HEK293T (cell line): ENCODE data around the gene ETV6.

Source experiments
- CTCF ChIA-PET: fragments of 350-600 bp; formaldehyde crosslinking; extraction: SDS; loops from one replicate; lab custom pipeline; 2021; ENCODE audit warnings: antibody characterized with exemption, inconsistent platforms; lab: Yijun Ruan, JAX
- POLR2A ChIA-PET: fragments of 350-600 bp; formaldehyde crosslinking; extraction: SDS; loops from one replicate; lab custom pipeline; 2020; ENCODE audit warnings: antibody characterized with exemption, inconsistent platforms; lab: Yijun Ruan, JAX
- DNase-seq: peaks from one replicate; pipeline ENCODE4 v3.0.0; 2012; ENCODE audit warnings: mixed read lengths; ENCODE audit errors: extremely low spot score
- ARNT ChIP-seq: fragments of 450-650 bp; IDR thresholded peaks from 2 replicates; pipeline ENCODE4 v1.6.1; 2017; ENCODE audit warnings: mild to moderate bottlenecking
- BHLHE40 ChIP-seq: fragments of 450-650 bp; IDR thresholded peaks from 2 replicates; pipeline ENCODE4 v1.6.1; 2016; ENCODE audit warnings: mild to moderate bottlenecking, moderate library complexity, borderline replicate concordance
- CTBP1 ChIP-seq: fragments of 450-650 bp; IDR thresholded peaks from 2 replicates; pipeline ENCODE4 v1.6.1; 2016; ENCODE audit warnings: borderline replicate concordance
- ELF4 ChIP-seq: fragments of 450-650 bp; IDR thresholded peaks from 2 replicates; pipeline ENCODE4 v1.6.1; 2017; ENCODE audit warnings: antibody characterized with exemption
- FOXA1 ChIP-seq: fragments of 450-650 bp; IDR thresholded peaks from 2 replicates; pipeline ENCODE4 v1.6.1; 2016; ENCODE audit warnings: mild to moderate bottlenecking
- FOXK2 ChIP-seq: fragments of 450-650 bp; IDR thresholded peaks from 2 replicates; pipeline ENCODE4 v1.6.1; 2016; ENCODE audit warnings: mild to moderate bottlenecking
- FOXM1 ChIP-seq: fragments of 450-650 bp; IDR thresholded peaks from 2 replicates; pipeline ENCODE4 v1.6.1; 2017; ENCODE audit warnings: mild to moderate bottlenecking, borderline replicate concordance
- HDGF ChIP-seq: fragments of 450-650 bp; IDR thresholded peaks from 2 replicates; pipeline ENCODE4 v1.6.1; 2017; ENCODE audit warnings: antibody characterized with exemption, borderline replicate concordance
- L3MBTL2 ChIP-seq: fragments of 450-650 bp; conservative IDR thresholded peaks from 2 replicates; pipeline ENCODE4 v1.6.1; 2016; ENCODE audit warnings: mild to moderate bottlenecking
- LEF1 ChIP-seq: fragments of 450-650 bp; IDR thresholded peaks from 2 replicates; pipeline ENCODE4 v1.6.1; 2017; ENCODE audit warnings: mild to moderate bottlenecking, borderline replicate concordance
- NFRKB ChIP-seq: fragments of 450-650 bp; IDR thresholded peaks from 2 replicates; pipeline ENCODE4 v1.6.1; 2016; ENCODE audit warnings: mild to moderate bottlenecking, moderate library complexity
- SP1 ChIP-seq: fragments of 450-650 bp; IDR thresholded peaks from 2 replicates; pipeline ENCODE4 v1.6.1; 2017
- SUZ12 ChIP-seq: fragments of 450-650 bp; IDR thresholded peaks from 2 replicates; pipeline ENCODE4 v1.6.1; 2016; ENCODE audit warnings: mild to moderate bottlenecking
- TARDBP ChIP-seq: fragments of 450-650 bp; IDR thresholded peaks from 2 replicates; pipeline ENCODE4 v1.6.1; 2016
- ZNF384 ChIP-seq: fragments of 450-650 bp; IDR thresholded peaks from 2 replicates; pipeline ENCODE4 v1.6.1; 2016
- TF ChIP-seq, protein P1 (sequence below): fragments of 450-650 bp; IDR thresholded peaks from 2 replicates; pipeline ENCODE4 v1.6.1; 2016

The ETV6 gene

DNA sequence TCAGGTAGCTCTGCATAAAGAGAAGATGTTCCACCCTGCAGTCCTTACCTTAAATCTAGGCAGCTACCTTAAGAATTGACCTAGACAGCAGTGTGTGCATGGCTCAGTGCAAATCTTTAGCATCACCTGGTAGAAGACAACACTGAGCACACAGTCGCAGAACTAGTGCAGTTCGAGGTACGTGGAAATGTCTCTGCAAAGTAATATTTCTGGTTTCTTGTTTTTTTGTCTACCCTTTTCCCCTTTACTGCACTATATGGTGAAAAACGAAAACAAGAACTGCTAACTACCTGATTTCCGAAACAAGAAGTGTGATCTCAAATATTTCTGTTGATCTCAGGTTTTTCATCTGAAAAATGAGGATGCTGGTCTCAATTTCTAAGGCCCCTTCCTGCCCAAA is 82.5 kb downstream of the ETV6 start:
- TF ChIP-seq CTBP1 (no peak), ELF4 (no peak), NFRKB (no peak), ZNF384 (no peak), SUZ12 (no peak), TARDBP (no peak), FOXA1 (no peak), L3MBTL2 (no peak), LEF1 (no peak), HDGF (no peak)
- ChIA-PET CTCF (interaction anchor here (0.6 kb wide), 1 partner anchor 15 kb away, joined by 3 read pairs; no protein-coding TSS in a partner anchor), POLR2A (no interaction called here)
- DNase-seq, result no peak

DNA sequence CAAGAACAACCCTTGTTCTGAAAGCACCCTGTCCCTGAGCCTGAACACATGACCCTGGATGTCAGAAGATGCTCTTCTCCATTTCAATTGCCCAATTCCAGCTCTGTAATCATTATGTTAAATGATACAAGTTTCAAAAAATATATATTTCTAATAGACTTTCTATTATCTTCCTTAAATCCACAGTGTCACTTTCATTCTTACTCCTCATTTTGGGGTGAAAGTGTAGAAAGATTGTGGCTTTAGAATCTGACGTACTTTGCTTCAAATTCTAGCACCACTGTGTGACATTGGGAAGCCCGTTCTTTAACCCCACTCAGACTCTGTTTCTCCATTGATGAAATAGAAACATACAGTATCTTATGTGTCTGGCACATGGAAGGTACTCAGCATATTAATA is 83.2 kb downstream of the ETV6 start:
- ChIA-PET CTCF (interaction anchor here (0.7 kb wide), 1 partner anchor 101 kb away, joined by 5 read pairs; no protein-coding TSS in a partner anchor), POLR2A (no interaction called here)
- no peak for DNase-seq
- TF ChIP-seq, protein P1, sequence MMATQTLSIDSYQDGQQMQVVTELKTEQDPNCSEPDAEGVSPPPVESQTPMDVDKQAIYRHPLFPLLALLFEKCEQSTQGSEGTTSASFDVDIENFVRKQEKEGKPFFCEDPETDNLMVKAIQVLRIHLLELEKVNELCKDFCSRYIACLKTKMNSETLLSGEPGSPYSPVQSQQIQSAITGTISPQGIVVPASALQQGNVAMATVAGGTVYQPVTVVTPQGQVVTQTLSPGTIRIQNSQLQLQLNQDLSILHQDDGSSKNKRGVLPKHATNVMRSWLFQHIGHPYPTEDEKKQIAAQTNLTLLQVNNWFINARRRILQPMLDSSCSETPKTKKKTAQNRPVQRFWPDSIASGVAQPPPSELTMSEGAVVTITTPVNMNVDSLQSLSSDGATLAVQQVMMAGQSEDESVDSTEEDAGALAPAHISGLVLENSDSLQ, result no peak
- TF ChIP-seq SP1 (no peak), FOXA1 (no peak), L3MBTL2 (no peak), SUZ12 (no peak), FOXM1 (no peak), TARDBP (no peak), BHLHE40 (no peak)

DNA sequence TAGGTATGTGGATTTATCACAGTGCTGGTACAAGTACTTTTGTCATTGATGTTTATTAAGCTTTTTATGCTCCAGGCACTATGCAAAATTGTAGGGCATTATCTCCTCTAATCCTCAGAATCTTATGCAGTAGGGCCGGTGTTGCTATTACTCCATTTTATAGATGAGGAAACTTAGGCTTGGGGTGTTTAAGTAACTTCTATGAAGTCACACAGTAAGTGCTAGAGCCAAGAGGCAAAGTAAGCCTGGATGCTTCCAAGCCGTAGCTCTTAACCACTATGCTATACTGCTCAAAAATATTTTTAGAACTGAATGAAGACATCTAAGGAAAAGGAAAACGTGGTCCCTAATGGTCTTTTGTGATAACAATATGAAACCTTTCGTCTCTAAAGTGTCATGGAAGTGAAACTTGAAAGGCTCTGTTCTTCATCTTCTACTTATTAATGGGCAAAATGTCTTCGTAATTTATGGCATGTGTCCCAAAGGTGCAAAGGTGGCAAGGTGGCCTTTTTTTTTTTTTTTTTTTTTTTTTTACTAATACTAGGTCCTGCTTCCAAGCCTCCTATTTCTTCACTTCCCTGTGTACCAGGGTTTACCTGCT is 85.2 kb downstream of the ETV6 start:
- DNase-seq, result no peak
- no peak for TF ChIP-seq SP1
- no peak for TF ChIP-seq CTBP1
- no peak for TF ChIP-seq ELF4
- no peak for TF ChIP-seq LEF1
- TF ChIP-seq BHLHE40, result no peak
- no peak for TF ChIP-seq HDGF
- TF ChIP-seq FOXK2, result no peak
- no peak for TF ChIP-seq TARDBP
- TF ChIP-seq, protein P1, result no peak
- TF ChIP-seq SUZ12, result no peak
- no peak for TF ChIP-seq NFRKB
- no peak for TF ChIP-seq L3MBTL2
- TF ChIP-seq ZNF384, result no peak
- TF ChIP-seq FOXM1, result no peak
- TF ChIP-seq FOXA1, result no peak
- TF ChIP-seq ARNT, result no peak
- ChIA-PET POLR2A (no interaction called here), CTCF (interaction anchor here (0.8 to 1.3 kb wide), 4 partner anchors 10 to 24 kb away, joined by 3 to 5 read pairs (median 4); no protein-coding TSS in a partner anchor)

DNA sequence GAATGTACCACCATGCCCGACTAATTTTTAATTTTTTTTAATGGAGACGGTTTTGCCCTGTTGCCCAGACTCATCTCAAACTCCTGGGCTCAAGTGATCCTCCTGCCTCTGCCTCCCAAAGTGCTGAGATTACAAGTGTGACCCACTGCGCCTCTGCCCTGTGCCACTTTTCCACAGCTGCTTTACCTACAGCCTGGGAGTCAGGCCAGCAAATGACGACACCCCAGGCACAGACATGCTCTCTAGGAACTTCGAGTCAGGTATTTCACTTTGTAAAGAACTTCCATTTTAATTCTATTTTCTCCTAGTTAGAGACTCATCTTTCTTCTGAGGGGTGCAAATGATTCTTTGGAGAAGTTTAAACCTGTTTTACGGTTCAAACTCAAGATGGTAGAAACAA is 89.0 kb downstream of the ETV6 start:
- POLR2A ChIA-PET, result no interaction called here
- CTCF ChIA-PET, result no interaction called here
- no peak for DNase-seq
- no peak for TF ChIP-seq LEF1
- no peak for TF ChIP-seq ELF4
- no peak for TF ChIP-seq FOXK2
- no peak for TF ChIP-seq TARDBP
- TF ChIP-seq ZNF384, result no peak
- no peak for TF ChIP-seq SP1
- TF ChIP-seq FOXA1, result no peak
- no peak for TF ChIP-seq HDGF
- no peak for TF ChIP-seq ARNT
- no peak for TF ChIP-seq FOXM1
- no peak for TF ChIP-seq BHLHE40
- TF ChIP-seq CTBP1, result no peak
- TF ChIP-seq L3MBTL2, result no peak
- no peak for TF ChIP-seq SUZ12

DNA sequence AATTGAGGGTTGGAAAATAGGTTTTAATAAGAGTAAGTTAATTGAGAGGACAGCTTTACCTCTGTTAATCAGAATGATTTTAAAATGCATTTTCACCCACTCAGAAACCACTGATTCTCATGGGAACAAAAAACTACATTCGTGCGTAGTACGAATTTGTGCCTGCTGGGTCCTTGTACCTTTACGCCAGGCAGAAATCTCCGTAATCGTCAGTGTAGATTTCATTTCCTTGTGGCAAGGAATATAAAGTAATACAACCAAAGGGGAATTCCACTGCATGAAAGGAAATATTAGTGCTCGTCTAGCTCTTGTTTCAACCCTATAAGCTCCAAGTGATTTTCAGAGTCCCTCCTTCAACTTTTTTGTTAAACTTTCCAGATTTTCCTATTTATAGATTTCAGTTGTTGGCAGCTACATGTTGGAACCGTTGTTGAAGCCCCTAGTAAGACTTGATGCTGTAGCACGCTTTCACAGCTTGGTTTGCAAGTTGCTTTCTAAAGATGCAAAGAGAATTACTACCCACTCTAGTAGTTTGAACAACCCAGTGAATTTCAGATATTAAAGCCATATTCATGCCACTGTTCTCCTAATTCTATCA is 90.6 kb downstream of the ETV6 start:
- TF ChIP-seq FOXK2, result no peak
- TF ChIP-seq BHLHE40, result no peak
- DNase-seq, result no peak
- ChIA-PET CTCF (no interaction called here), POLR2A (no interaction called here)

DNA sequence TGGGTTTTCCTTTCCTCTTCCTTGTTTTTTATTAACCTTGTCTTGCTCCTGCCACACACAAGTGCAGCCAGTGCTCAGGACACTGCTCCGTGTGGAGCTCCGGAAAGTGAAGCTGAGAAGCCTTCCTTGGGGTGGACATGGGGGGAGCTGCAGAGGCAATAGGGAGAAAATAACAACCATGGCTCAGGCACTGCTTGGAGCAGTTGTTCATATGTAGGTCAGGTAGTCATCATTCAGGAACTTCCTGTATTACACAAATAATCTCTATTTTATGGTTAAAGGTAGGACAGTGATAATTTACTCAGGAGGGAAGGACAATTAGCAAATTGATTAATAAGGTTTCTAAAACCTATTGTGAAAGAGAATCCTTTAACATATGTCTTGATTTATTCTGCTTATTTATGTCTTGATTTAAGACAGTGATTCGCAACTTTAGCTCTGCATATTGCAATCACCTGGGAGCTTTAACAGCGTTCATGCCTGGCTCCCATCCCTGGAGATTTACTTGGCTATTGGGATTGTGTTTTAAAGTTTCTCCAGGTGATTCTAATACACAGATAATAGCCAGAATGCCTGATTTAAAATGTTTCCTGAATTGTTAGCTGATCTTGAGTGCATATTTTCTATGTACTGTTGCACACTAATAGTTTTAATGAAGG is 92.1 kb downstream of the ETV6 start:
- CTCF ChIA-PET, result no interaction called here
- no peak for DNase-seq
- TF ChIP-seq TARDBP, result no peak
- POLR2A ChIA-PET, result no interaction called here
